H9 (cell line): Measurements from ENCODE around the gene WIPI1. TPM values are rescaled to one million over a fixed set of nuclear protein-coding genes. Genes with fewer than 3 reads are reported as not detected.

Experiments used
- DNase-seq: peaks from one replicate; pipeline ENCODE4 v3.0.0-alpha.2; 2017
- H2AFZ ChIP-seq: one replicate; pipeline ENCODE4 v1.6.1; 2013; ENCODE audit warnings: mild to moderate bottlenecking, low read length, control low read depth, moderate library complexity
- H2AK5ac ChIP-seq: 2 replicates; pipeline ENCODE4 v1.6.1; 2013; ENCODE audit warnings: low read length, control low read depth, mixed read lengths; ENCODE audit not compliant: insufficient read length
- H2BK120ac ChIP-seq: one replicate; pipeline ENCODE4 v1.6.1; 2013; ENCODE audit warnings: low read depth, mild to moderate bottlenecking, low read length, control low read depth, inconsistent platforms; ENCODE audit not compliant: poor library complexity, severe bottlenecking
- H2BK12ac ChIP-seq: 2 replicates; pipeline ENCODE4 v1.6.1; 2013; ENCODE audit warnings: low read length, control low read depth, mixed read lengths, low read depth; ENCODE audit not compliant: insufficient read length
- H2BK15ac ChIP-seq: 2 replicates; pipeline ENCODE4 v1.6.1; 2013; ENCODE audit warnings: low read depth, low read length, control low read depth
- H2BK20ac ChIP-seq: one replicate; pipeline ENCODE4 v1.6.1; 2013; ENCODE audit warnings: low read depth, mild to moderate bottlenecking, low read length, control low read depth, inconsistent platforms; ENCODE audit not compliant: poor library complexity, severe bottlenecking
- H2BK5ac ChIP-seq: 2 replicates; pipeline ENCODE4 v1.6.1; 2013; ENCODE audit warnings: low read length, control low read depth, mixed read lengths; ENCODE audit not compliant: insufficient read length
- H3K14ac ChIP-seq: 2 replicates; pipeline ENCODE4 v1.6.1; 2013; ENCODE audit warnings: low read length, control low read depth; ENCODE audit not compliant: insufficient read depth
- H3K18ac ChIP-seq: 2 replicates; pipeline ENCODE4 v1.6.1; 2013; ENCODE audit warnings: low read depth, mild to moderate bottlenecking, mixed read lengths, low read length, control low read depth; ENCODE audit not compliant: insufficient read length
- H3K23ac ChIP-seq: 2 replicates; pipeline ENCODE4 v1.6.1; 2013; ENCODE audit warnings: low read length, control low read depth, mixed read lengths, low read depth; ENCODE audit not compliant: insufficient read length
- H3K23me2 ChIP-seq: 2 replicates; pipeline ENCODE4 v1.6.1; 2013; ENCODE audit warnings: low read depth, mild to moderate bottlenecking, mixed read lengths, low read length, control low read depth; ENCODE audit not compliant: insufficient read length, poor library complexity, severe bottlenecking
- H3K27ac ChIP-seq: 2 replicates; pipeline ENCODE4 v1.5.1; 2013; ENCODE audit warnings: low read length, control low read depth, mixed read lengths, low read depth; ENCODE audit not compliant: insufficient read length
- H3K27me3 ChIP-seq: 2 replicates; pipeline ENCODE4 v1.6.1; 2013; ENCODE audit warnings: low read length, control low read depth, inconsistent platforms; ENCODE audit not compliant: insufficient read depth
- H3K4ac ChIP-seq: 2 replicates; pipeline ENCODE4 v1.6.1; 2013; ENCODE audit warnings: low read depth, mild to moderate bottlenecking, control low read depth, inconsistent platforms, low read length, moderate library complexity
- H3K4me1 ChIP-seq: 2 replicates; pipeline ENCODE4 v1.6.1; 2013; ENCODE audit warnings: low read length, control low read depth, inconsistent platforms; ENCODE audit not compliant: insufficient read depth
- H3K4me2 ChIP-seq: 2 replicates; pipeline ENCODE4 v1.6.1; 2013; ENCODE audit warnings: low read length, control low read depth, mixed read lengths; ENCODE audit not compliant: insufficient read length, insufficient read depth
- H3K56ac ChIP-seq: 2 replicates; pipeline ENCODE4 v1.6.1; 2013; ENCODE audit warnings: low read depth, mild to moderate bottlenecking, mixed read lengths, low read length, control low read depth; ENCODE audit not compliant: insufficient read length
- H3K79me1 ChIP-seq: 2 replicates; pipeline ENCODE4 v1.6.1; 2013; ENCODE audit warnings: low read depth, mild to moderate bottlenecking, moderate library complexity, low read length, control low read depth, inconsistent platforms; ENCODE audit not compliant: insufficient read depth, poor library complexity, severe bottlenecking
- H3K79me2 ChIP-seq: 2 replicates; pipeline ENCODE4 v1.6.1; 2013; ENCODE audit warnings: low read length, control low read depth, inconsistent platforms; ENCODE audit not compliant: insufficient read depth
- H3K9ac ChIP-seq: 2 replicates; pipeline ENCODE4 v1.6.1; 2013; ENCODE audit warnings: low read length, control low read depth, mixed read lengths; ENCODE audit not compliant: insufficient read length; ENCODE audit errors: extremely low read depth
- H3K9me3 ChIP-seq: one replicate; pipeline ENCODE4 v1.6.1; 2013; ENCODE audit warnings: low read depth, low read length, inconsistent platforms; ENCODE audit not compliant: control insufficient read depth
- H3T11ph ChIP-seq: one replicate; pipeline ENCODE4 v1.6.1; 2013; ENCODE audit warnings: mild to moderate bottlenecking, low read length, control low read depth, inconsistent platforms
- H4K20me1 ChIP-seq: one replicate; pipeline ENCODE4 v1.6.1; 2013; ENCODE audit not compliant: control insufficient read depth, insufficient read length, insufficient read depth
- H4K5ac ChIP-seq: 2 replicates; pipeline ENCODE4 v1.6.1; 2013; ENCODE audit warnings: low read depth, mild to moderate bottlenecking, mixed read lengths, low read length, control low read depth; ENCODE audit not compliant: insufficient read length
- H4K8ac ChIP-seq: replicated peaks from 2 replicates; pipeline ENCODE4 v1.6.1; 2013; ENCODE audit warnings: low read length, control low read depth, mixed read lengths, low read depth; ENCODE audit not compliant: insufficient read length
- H4K91ac ChIP-seq: 2 replicates; pipeline ENCODE4 v1.6.1; 2013; ENCODE audit warnings: low read depth, mild to moderate bottlenecking, moderate library complexity, mixed read lengths, low read length, control low read depth; ENCODE audit not compliant: insufficient read length
- H3K27ac Mint-ChIP-seq, 3 experiments: 2 replicates in 2 of 3; 3 replicates in 1 of 3; pipeline ENCODE4 v1.8.0; 2020 to 2021; ENCODE audit warnings: mixed read lengths in 3 of 3, mild to moderate bottlenecking in 1 of 3, moderate library complexity in 1 of 3
- H3K27me3 Mint-ChIP-seq: 2 replicates; pipeline ENCODE4 v1.8.0; 2021; ENCODE audit warnings: low read depth, mild to moderate bottlenecking, moderate library complexity, mixed read lengths
- H3K36me3 Mint-ChIP-seq, 3 experiments: 2 replicates in 2 of 3; 3 replicates in 1 of 3; pipeline ENCODE4 v1.8.0; 2020 to 2021; ENCODE audit warnings: low read depth in 3 of 3, mixed read lengths in 3 of 3; ENCODE audit not compliant: insufficient read depth in 1 of 3
- H3K4me1 Mint-ChIP-seq, 2 experiments: 2 replicates each; pipeline ENCODE4 v1.8.0; 2020; ENCODE audit warnings: mixed read lengths in 2 of 2
- H3K4me3 Mint-ChIP-seq, 2 experiments: 2 replicates in 1 of 2; 3 replicates in 1 of 2; pipeline ENCODE4 v1.8.0; 2020 to 2021; ENCODE audit warnings: mild to moderate bottlenecking in 2 of 2, mixed read lengths in 2 of 2, moderate library complexity in 1 of 2
- H3K9me3 Mint-ChIP-seq, 2 experiments: 2 replicates in 1 of 2; 3 replicates in 1 of 2; pipeline ENCODE4 v1.8.0; 2020; ENCODE audit warnings: mild to moderate bottlenecking in 2 of 2, mixed read lengths in 2 of 2, moderate library complexity in 1 of 2
- CTCF ChIP-seq: fragments of 200-600 bp; sonication (generic); conservative IDR thresholded peaks from 3 replicates; pipeline ENCODE4 v1.8.0; 2021; ENCODE audit warnings: antibody characterized with exemption, mild to moderate bottlenecking
- WGBS: extraction: QIAGEN DNeasy Blood & Tissue Kit; methylation state at CpG from one replicate; pipeline ENCODE4 v1.1.7; 2013; ENCODE audit warnings: missing lambda C conversion rate, low lambda C conversion rate, mixed read lengths; ENCODE audit not compliant: insufficient read length; ENCODE audit errors: extremely low coverage; 5-methylcytosine and 5-hydroxymethylcytosine counted together
- total RNA-seq: library from RNA; stranded (reverse); gene quantifications from 2 replicates; pipeline ENCODE4 v1.2.1, GENCODE V29; 2021

The WIPI1 gene
- total RNA-seq, 1 experiment from 2014 or later: 15.4 TPM

DNA sequence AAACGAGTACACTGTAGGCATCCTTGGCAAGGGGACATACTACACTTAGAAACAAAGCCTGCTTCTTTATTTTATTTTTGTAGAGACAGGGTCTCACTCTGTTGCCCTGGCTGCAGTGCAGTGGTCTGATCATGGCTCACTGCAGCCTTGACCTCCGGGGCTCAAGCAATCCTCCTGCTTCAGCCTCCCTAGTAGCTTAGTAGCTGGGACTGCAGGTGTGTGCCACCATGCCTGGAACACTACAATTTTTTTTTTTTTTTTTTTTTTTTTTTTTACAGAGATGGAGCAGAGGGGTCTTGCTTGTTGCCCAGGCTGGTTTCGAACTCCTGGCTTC, 78.2 kb downstream of the WIPI1 start:
- Mint-ChIP-seq H3K36me3 (no peaks in the 10 kb centered on the region; a peak in 1 of 7 replicates), H3K4me3 (no peak overlapping the region), H3K9me3 (no peaks in the 10 kb centered on the region), H3K4me1 (peaks cover 21 to 26% of the 10 kb centered on the region in 2 experiments), H3K27ac (no peak overlapping the region), H3K27me3 (peaks cover 3% of the 10 kb centered on the region)
- no peak overlapping the region for H2AFZ ChIP-seq
- no peak overlapping the region for H4K91ac ChIP-seq
- WGBS: no CpG with 5 or more reads among the region's 3 CpGs
- no peak overlapping the region for H3K23ac ChIP-seq
- no peak overlapping the region for H3K14ac ChIP-seq
- H2BK20ac ChIP-seq: no peak overlapping the region
- H3K23me2 ChIP-seq: no peaks in the 10 kb centered on the region
- H3K56ac ChIP-seq: no peak overlapping the region
- H4K5ac ChIP-seq: no peak overlapping the region
- H2BK5ac ChIP-seq: no peak overlapping the region
- no peak for DNase-seq
- no peak overlapping the region for H4K8ac ChIP-seq
- no peaks in the 10 kb centered on the region for H4K20me1 ChIP-seq
- H3K27ac ChIP-seq: no peak overlapping the region
- H2BK15ac ChIP-seq: no peak overlapping the region
- no peak overlapping the region for H3K4ac ChIP-seq
- H3K27me3 ChIP-seq: no peaks in the 10 kb centered on the region
- H3K18ac ChIP-seq: no peak overlapping the region
- H3K79me2 ChIP-seq: no peaks in the 10 kb centered on the region
- no peaks in the 10 kb centered on the region for H3K9me3 ChIP-seq
- H3K4me2 ChIP-seq: no peak overlapping the region
- no peak overlapping the region for H2BK120ac ChIP-seq
- no peak overlapping the region for H3K9ac ChIP-seq
- no peak overlapping the region for H2BK12ac ChIP-seq
- peaks cover 2% of the 10 kb centered on the region; the same call in 1 of the 2 replicates for H3K4me1 ChIP-seq
- H2AK5ac ChIP-seq: no peak overlapping the region
- H3K79me1 ChIP-seq: no peaks in the 10 kb centered on the region
- no peak overlapping the region for H3T11ph ChIP-seq
- TF ChIP-seq CTCF: no peak
